Caco-2 (cell line): ENCODE measurements around the gene TBCB. TPM values are rescaled to one million over a fixed set of nuclear protein-coding genes. Genes with fewer than 3 reads are reported as not detected.

Experiments
- BruUV-seq: library from RNA; stranded (reverse); fragments of 400-500 nt; replicated peaks from 2 replicates; lab custom pipeline; 2021; lab: Mats Ljungman, UMichigan
- CTCF ChIA-PET: fragments of 300-600 bp; sonication (Branson Sonifier 250); formaldehyde crosslinking; loops from one replicate; lab custom pipeline; 2022; ENCODE audit warnings: antibody characterized with exemption; lab: Charles Lee
- POLR2A ChIA-PET: fragments of 300-600 bp; sonication (Branson Sonifier 250); formaldehyde crosslinking; loops from one replicate; lab custom pipeline; 2022; ENCODE audit warnings: antibody characterized with exemption; lab: Charles Lee
- DNase-seq, 2 experiments: peaks; one replicate each; pipeline versions ENCODE4 v3.0.0 to v3.0.0-alpha.2; 2020 to 2022
- H3K27me3 ChIP-seq: replicated peaks from 2 replicates; pipeline ENCODE4 v1.6.0; 2011; ENCODE audit warnings: low read length; ENCODE audit not compliant: control insufficient read depth, insufficient read depth
- H3K36me3 ChIP-seq: 2 replicates; pipeline ENCODE4 v1.5.1; 2011; ENCODE audit warnings: low read length; ENCODE audit not compliant: control insufficient read depth, insufficient read depth
- H3K4me1 ChIP-seq: fragments of 250-450 bp; sonication (Bioruptor Pico); 2 replicates; pipeline ENCODE4 v1.5.1; 2020; ENCODE audit warnings: mild to moderate bottlenecking
- H3K4me3 ChIP-seq: 2 replicates; pipeline ENCODE4 v1.5.1; 2011; ENCODE audit warnings: low read depth, mild to moderate bottlenecking, control low read depth, low read length
- H3K9me3 ChIP-seq: fragments of 250-450 bp; sonication (Bioruptor Pico); 2 replicates; pipeline ENCODE4 v1.5.1; 2020; ENCODE audit warnings: mild to moderate bottlenecking, moderate library complexity
- H3K27ac Mint-ChIP-seq: one replicate; pipeline ENCODE4 v1.8.0; 2022; ENCODE audit warnings: mixed read lengths; ENCODE audit not compliant: unreplicated experiment
- H3K27me3 Mint-ChIP-seq: one replicate; pipeline ENCODE4 v1.8.0; 2022; ENCODE audit warnings: mixed read lengths; ENCODE audit not compliant: insufficient read depth, unreplicated experiment
- H3K36me3 Mint-ChIP-seq: one replicate; pipeline ENCODE4 v1.8.0; 2022; ENCODE audit warnings: mild to moderate bottlenecking, mixed read lengths; ENCODE audit not compliant: insufficient read depth, unreplicated experiment
- H3K4me1 Mint-ChIP-seq: one replicate; pipeline ENCODE4 v1.8.0; 2022; ENCODE audit warnings: low read depth, mixed read lengths; ENCODE audit not compliant: unreplicated experiment
- H3K4me3 Mint-ChIP-seq: one replicate; pipeline ENCODE4 v1.8.0; 2022; ENCODE audit warnings: mild to moderate bottlenecking, moderate library complexity, mixed read lengths; ENCODE audit not compliant: unreplicated experiment
- H3K9me3 Mint-ChIP-seq: one replicate; pipeline ENCODE4 v1.8.0; 2022; ENCODE audit warnings: mixed read lengths; ENCODE audit not compliant: unreplicated experiment
- CTCF ChIP-seq, 2 experiments: fragments of 200-600 bp in 1 of 2; IDR thresholded peaks; 1 replicate in 1 of 2; 2 replicates in 1 of 2; pipeline versions ENCODE4 v1.5.1 to v1.8.0; 2011 to 2022; ENCODE audit warnings: antibody characterized with exemption in 1 of 2, control low read depth in 1 of 2, inconsistent platforms in 1 of 2, low read depth in 1 of 2, low read length in 1 of 2, mild to moderate bottlenecking in 1 of 2, moderate library complexity in 1 of 2; ENCODE audit not compliant: insufficient read depth in 1 of 2, severe bottlenecking in 1 of 2, unreplicated experiment in 1 of 2
- intact Hi-C: fragments of 100-400 bp; cut with micrococcal nuclease; formaldehyde crosslinking; loops from one replicate; pipeline ENCODE4 v1.10.0; 2022; ENCODE audit not compliant: unreplicated experiment
- total RNA-seq: library from RNA; stranded (reverse); gene quantifications from 2 replicates; pipeline ENCODE4 v1.2.3, GENCODE V29; 2022

The TBCB gene
- total RNA-seq, 1 experiment from 2014 or later: 191 TPM

- POLR2A ChIA-PET: no interaction called here
- H3K27ac Mint-ChIP-seq: no peak overlapping the region
- Histone ChIP-seq H3K27me3 (no peaks in the 10 kb centered on the region), H3K4me1 (no peaks in the 10 kb centered on the region), H3K4me3 (no peak overlapping the region), H3K36me3 (no peaks in the 10 kb centered on the region; the same call in none of the 2 replicates), H3K9me3 (no peaks in the 10 kb centered on the region)
- no peaks in the 10 kb centered on the region for H3K4me1 Mint-ChIP-seq
- no peaks in the 10 kb centered on the region for H3K27me3 Mint-ChIP-seq
- CTCF ChIA-PET: no interaction called here
- no peak overlapping the region for H3K4me3 Mint-ChIP-seq
- BruUV-seq: no TSS peak
- H3K36me3 Mint-ChIP-seq: peaks cover 55% of the 10 kb centered on the region
- no peak for TF ChIP-seq CTCF (IDR thresholded peaks at IDR 0.05; ENCODE audit: insufficient read depth in 1 of 2, low read depth in 1 of 2, low read length in 1 of 2, severe bottlenecking in 1 of 2, unreplicated experiment in 1 of 2)
- H3K9me3 Mint-ChIP-seq: no peaks in the 10 kb centered on the region
- intact Hi-C loops: no loop called here
- DNase-seq: no peak
These were observed 33.9 kb upstream of the TBCB start for GRCh38 chr19:36081385-36081784.

GRCh38 chr19:36081894-36082293, 33.4 kb upstream of the TBCB start:
- TF ChIP-seq CTCF (IDR thresholded peaks at IDR 0.05; ENCODE audit: insufficient read depth in 1 of 2, low read depth in 1 of 2, low read length in 1 of 2, severe bottlenecking in 1 of 2, unreplicated experiment in 1 of 2): no peak
- intact Hi-C loops: no loop called here
- no peak for DNase-seq
- no peaks in the 10 kb centered on the region for H3K4me1 ChIP-seq
- no peaks in the 10 kb centered on the region; the same call in none of the 2 replicates for H3K36me3 ChIP-seq
- Mint-ChIP-seq H3K4me3 (no peak overlapping the region), H3K4me1 (no peaks in the 10 kb centered on the region), H3K27me3 (no peaks in the 10 kb centered on the region), H3K9me3 (no peaks in the 10 kb centered on the region), H3K27ac (no peak overlapping the region), H3K36me3 (peaks cover 59% of the 10 kb centered on the region)
- no TSS peak for BruUV-seq
- ChIA-PET POLR2A (interaction anchor here (0.6 kb wide), 1 partner anchor 46 kb away, joined by 4 read pairs; no protein-coding TSS in a partner anchor), CTCF (no interaction called here)
- H3K27me3 ChIP-seq: no peaks in the 10 kb centered on the region
- no peak overlapping the region for H3K4me3 ChIP-seq
- H3K9me3 ChIP-seq: no peaks in the 10 kb centered on the region

- no peaks in the 10 kb centered on the region for H3K9me3 Mint-ChIP-seq
- CTCF ChIA-PET: no interaction called here
- no TSS peak for BruUV-seq
- H3K36me3 ChIP-seq: no peaks in the 10 kb centered on the region; the same call in none of the 2 replicates
- no peak overlapping the region for H3K4me3 ChIP-seq
- intact Hi-C loops: no loop called here
- H3K4me1 Mint-ChIP-seq: no peaks in the 10 kb centered on the region
- H3K4me1 ChIP-seq: no peaks in the 10 kb centered on the region
- DNase-seq: no peak
- POLR2A ChIA-PET: no interaction called here
- H3K27ac Mint-ChIP-seq: no peak overlapping the region
- peaks cover 60% of the 10 kb centered on the region for H3K36me3 Mint-ChIP-seq
- no peak for TF ChIP-seq CTCF (IDR thresholded peaks at IDR 0.05; ENCODE audit: insufficient read depth in 1 of 2, low read depth in 1 of 2, low read length in 1 of 2, severe bottlenecking in 1 of 2, unreplicated experiment in 1 of 2)
- H3K9me3 ChIP-seq: no peaks in the 10 kb centered on the region
- no peaks in the 10 kb centered on the region for H3K27me3 ChIP-seq
- no peaks in the 10 kb centered on the region for H3K27me3 Mint-ChIP-seq
- H3K4me3 Mint-ChIP-seq: no peak overlapping the region
These were observed 32.4 kb upstream of the TBCB start for GRCh38 chr19:36082916-36083315.
